NCI-H1092 treated with DMSO at 0.1 percent for 48 hours (cell line): Measurements from ENCODE around the gene SLC4A8.

ENCODE experiments used
- DNase-seq: peaks from one replicate; lab custom pipeline; 2025; lab: John Stamatoyannopoulos, UW

The SLC4A8 gene

GRCh38 chr12:51424662-51425539 is at the start of gene SLC4A8:
Gene SLC4A8 (plus strand): TSS chr12:51424831. CDS start chr12:51424988, 157 bp downstream.
- DNase-seq = peak; percentile 87

GRCh38 chr12:51374856-51375255 is 49.8 kb upstream of the SLC4A8 start:
- DNase-seq = no peak

GRCh38 chr12:51377099-51377984 is 47.3 kb upstream of the SLC4A8 start:
- DNase-seq = peak; percentile 10

- DNase-seq = no peak
These were observed 45.9 kb upstream of the SLC4A8 start for GRCh38 chr12:51378749-51379148.

GRCh38 chr12:51379571-51379970 is 45.1 kb upstream of the SLC4A8 start:
- no peak for DNase-seq

- DNase-seq = no peak
These were observed 43.2 kb upstream of the SLC4A8 start for GRCh38 chr12:51381226-51382079.

- no peak for DNase-seq
These were observed 42.5 kb upstream of the SLC4A8 start for GRCh38 chr12:51382173-51382572.

- DNase-seq = no peak
These were observed 41.2 kb upstream of the SLC4A8 start for GRCh38 chr12:51383269-51383905.

- DNase-seq = no peak
These were observed 38.3 kb upstream of the SLC4A8 start for GRCh38 chr12:51386351-51386750.

- DNase-seq = no peak
These were observed 36.4 kb upstream of the SLC4A8 start for GRCh38 chr12:51388069-51388799.

- no peak for DNase-seq
These were observed 35.8 kb upstream of the SLC4A8 start for GRCh38 chr12:51388846-51389245.

GRCh38 chr12:51389302-51389999 is 35.2 kb upstream of the SLC4A8 start:
- DNase-seq = no peak

- DNase-seq = no peak
These were observed 34.2 kb upstream of the SLC4A8 start for GRCh38 chr12:51390457-51390856.

GRCh38 chr12:51390891-51391282 is 33.7 kb upstream of the SLC4A8 start:
- no peak for DNase-seq

GRCh38 chr12:51391283-51392123 is 33.1 kb upstream of the SLC4A8 start, which contains the start of gene GALNT6:
Gene GALNT6 (minus strand): TSS chr12:51391406. CDS start chr12:51379781, 11,625 bp downstream.
- DNase-seq = no peak

- no peak for DNase-seq
These were observed 31.9 kb upstream of the SLC4A8 start for GRCh38 chr12:51392556-51393237.

- DNase-seq = no peak
These were observed 30.7 kb upstream of the SLC4A8 start for GRCh38 chr12:51393676-51394545.
